AG20443 (cell line): Measurements from ENCODE around the gene HERC3.
A peak's percentile ranks its signal among the peaks of the same experiment; 100 is the strongest.
"Not testable (repeated sequence)": the region's sequence is repeated elsewhere in the genome, so short reads cannot be mapped to it uniquely, and the experiment has no call there.

Source experiments
- DNase-seq: peaks from one replicate; pipeline ENCODE4 v3.0.0; 2012; ENCODE audit warnings: low spot score, mixed read lengths

The HERC3 gene

GRCh38 chr4:88609387-88609786 lies 17.1 kb downstream of the HERC3 start:
- no peak for DNase-seq

- DNase-seq: not testable (repeated sequence)
Observed at GRCh38 chr4:88609794-88610193, 17.5 kb downstream of the HERC3 start.

- peak; percentile 84 for DNase-seq
Observed at GRCh38 chr4:88610771-88611170, 18.5 kb downstream of the HERC3 start.

GRCh38 chr4:88613417-88613875 lies 21.2 kb downstream of the HERC3 start:
- DNase-seq: no peak

GRCh38 chr4:88614058-88614457 lies 21.8 kb downstream of the HERC3 start:
- no peak for DNase-seq

- DNase-seq: peak; percentile 70
Observed at GRCh38 chr4:88616275-88617150, 24.2 kb downstream of the HERC3 start.

- DNase-seq: no peak
Observed at GRCh38 chr4:88618782-88619485, 26.7 kb downstream of the HERC3 start.

GRCh38 chr4:88619971-88620370 lies 27.7 kb downstream of the HERC3 start:
- DNase-seq: no peak

GRCh38 chr4:88621763-88622327 lies 29.6 kb downstream of the HERC3 start:
- no peak for DNase-seq

- DNase-seq: peak; percentile 86
Observed at GRCh38 chr4:88623097-88623496, 30.8 kb downstream of the HERC3 start.

- no peak for DNase-seq
Observed at GRCh38 chr4:88628746-88629145, 36.5 kb downstream of the HERC3 start.

- DNase-seq: peak; percentile 13
Observed at GRCh38 chr4:88629826-88630225, 37.5 kb downstream of the HERC3 start.

GRCh38 chr4:88630756-88631155 lies 38.5 kb downstream of the HERC3 start:
- peak; percentile 80 for DNase-seq

- DNase-seq: no peak
Observed at GRCh38 chr4:88643932-88644331, 51.7 kb downstream of the HERC3 start.

- DNase-seq: no peak
Observed at GRCh38 chr4:88645994-88646393, 53.7 kb downstream of the HERC3 start.

GRCh38 chr4:88646528-88647280 lies 54.4 kb downstream of the HERC3 start:
- no peak for DNase-seq

- no peak for DNase-seq
Observed at GRCh38 chr4:88649716-88650115, 57.4 kb downstream of the HERC3 start.

- no peak for DNase-seq
Observed at GRCh38 chr4:88653371-88653946, 61.2 kb downstream of the HERC3 start.

GRCh38 chr4:88655226-88655625 lies 62.9 kb downstream of the HERC3 start:
- no peak for DNase-seq

GRCh38 chr4:88659055-88659889 lies 67.0 kb downstream of the HERC3 start:
- DNase-seq: peak; percentile 79

GRCh38 chr4:88659890-88660208 lies 67.6 kb downstream of the HERC3 start:
- no peak for DNase-seq
